GM21619 (cell line): Measurements from ENCODE around the gene PLEKHH3.
A peak's percentile ranks its signal among the peaks of the same experiment; 100 is the strongest.

Experiments used
- ATAC-seq: cut with Tn5 transposase; IDR thresholded peaks from one replicate; pipeline ENCODE4 v1.9.1; 2021; ENCODE audit not compliant: unreplicated experiment

PLEKHH3 gene

GRCh38 chr17:42676424-42677011 lies at the start of gene PLEKHH3:
PLEKHH3 (minus strand) TSS chr17:42676994; CDS start chr17:42676563, 431 bp downstream.
- ATAC-seq, result peak; percentile 1

- no peak for ATAC-seq
Measured at GRCh38 chr17:42725143-42725542, 48.3 kb upstream of the PLEKHH3 start.

GRCh38 chr17:42723636-42724035 lies 46.8 kb upstream of the PLEKHH3 start:
- ATAC-seq, result no peak

GRCh38 chr17:42720996-42721583 lies 44.3 kb upstream of the PLEKHH3 start:
- ATAC-seq, result no peak

- no peak for ATAC-seq
Measured at GRCh38 chr17:42709561-42709960, 32.8 kb upstream of the PLEKHH3 start.

- ATAC-seq, result no peak
Measured at GRCh38 chr17:42708588-42708987, 31.8 kb upstream of the PLEKHH3 start.

GRCh38 chr17:42706732-42707131 lies 29.9 kb upstream of the PLEKHH3 start:
- ATAC-seq, result no peak

GRCh38 chr17:42704837-42705494 lies 28.2 kb upstream of the PLEKHH3 start:
- peak; percentile 75 for ATAC-seq

- ATAC-seq, result no peak
Measured at GRCh38 chr17:42704490-42704836, 27.7 kb upstream of the PLEKHH3 start.

GRCh38 chr17:42702446-42702845 lies 25.7 kb upstream of the PLEKHH3 start:
- no peak for ATAC-seq

GRCh38 chr17:42700586-42701289 lies 23.9 kb upstream of the PLEKHH3 start:
- no peak for ATAC-seq

GRCh38 chr17:42699415-42699740 lies 22.6 kb upstream of the PLEKHH3 start:
- ATAC-seq, result no peak

- no peak for ATAC-seq
Measured at GRCh38 chr17:42698736-42699414, 22.1 kb upstream of the PLEKHH3 start.

- ATAC-seq, result no peak
Measured at GRCh38 chr17:42697108-42697811, 20.5 kb upstream of the PLEKHH3 start.

GRCh38 chr17:42695500-42695899 lies 18.7 kb upstream of the PLEKHH3 start:
- no peak for ATAC-seq

- ATAC-seq, result no peak
Measured at GRCh38 chr17:42694524-42694923, 17.7 kb upstream of the PLEKHH3 start.

GRCh38 chr17:42692489-42692888 lies 15.7 kb upstream of the PLEKHH3 start:
- no peak for ATAC-seq

GRCh38 chr17:42691021-42691545 lies 14.3 kb upstream of the PLEKHH3 start:
- no peak for ATAC-seq

GRCh38 chr17:42690596-42690995 lies 13.8 kb upstream of the PLEKHH3 start:
- ATAC-seq, result no peak

GRCh38 chr17:42687707-42688320 lies 11.0 kb upstream of the PLEKHH3 start:
- no peak for ATAC-seq
